ENCODE data around the gene MCM6. TPM values are rescaled to one million over a fixed set of nuclear protein-coding genes. Genes with fewer than 3 reads are reported as not detected.

The MCM6 gene
- total RNA-seq, 2 experiments from 2014 or later = 31.5 to 34.4 TPM

- peaks cover 91% of the 10 kb centered on the region for H3K36me3 Mint-ChIP-seq (ENCODE audit: low read depth)
- peaks cover 5% of the 10 kb centered on the region for H3K4me1 Mint-ChIP-seq (ENCODE audit: low read depth)
- no peak overlapping the region for H3K4me3 Mint-ChIP-seq
- ChIA-PET POLR2A (no interaction called here), CTCF (no interaction called here)
- H3K4me1 ChIP-seq (ENCODE audit: insufficient read depth, low read length) = no peaks in the 10 kb centered on the region
- H3K4me3 ChIP-seq (ENCODE audit: low read length) = no peak overlapping the region
- no peak for ATAC-seq (ENCODE audit: poor library complexity)
- H3K27ac Mint-ChIP-seq = no peak overlapping the region
- no peak for DNase-seq
- no peaks in the 10 kb centered on the region for H3K27me3 ChIP-seq (ENCODE audit: control insufficient read depth in 1 of 2, insufficient read depth in 2 of 2, low read length in 2 of 2)
- H3K27me3 Mint-ChIP-seq = no peaks in the 10 kb centered on the region
- no peaks in the 10 kb centered on the region for H3K9me3 ChIP-seq (ENCODE audit: control insufficient read depth in 1 of 2, insufficient read depth in 1 of 2, low read length in 2 of 2)
- no peak overlapping the region for H3K27ac ChIP-seq (ENCODE audit: low read depth in 1 of 2, low read length in 2 of 2)
- intact Hi-C loops (cut with DNase I, micrococcal nuclease) = no loop called here
- H3K9me3 Mint-ChIP-seq = no peaks in the 10 kb centered on the region
- TF ChIP-seq CTCF (IDR thresholded peaks at IDR 0.05) = no peak
- H3K36me3 ChIP-seq (ENCODE audit: insufficient read depth, low read length) = peaks cover 64% of the 10 kb centered on the region
These were observed 13.0 kb downstream of the MCM6 start for GRCh38 chr2:135863233-135863632.

GRCh38 chr2:135862718-135863117 lies 13.5 kb downstream of the MCM6 start:
- H3K27ac ChIP-seq (ENCODE audit: low read depth in 1 of 2, low read length in 2 of 2) = no peak overlapping the region
- Mint-ChIP-seq H3K36me3 (ENCODE audit: low read depth) (peaks cover 91% of the 10 kb centered on the region), H3K4me3 (no peak overlapping the region), H3K27me3 (no peaks in the 10 kb centered on the region), H3K27ac (no peak overlapping the region), H3K4me1 (ENCODE audit: low read depth) (peaks cover 5% of the 10 kb centered on the region), H3K9me3 (no peaks in the 10 kb centered on the region)
- H3K4me3 ChIP-seq (ENCODE audit: low read length) = no peak overlapping the region
- H3K9me3 ChIP-seq (ENCODE audit: control insufficient read depth in 1 of 2, insufficient read depth in 1 of 2, low read length in 2 of 2) = no peaks in the 10 kb centered on the region
- ATAC-seq (ENCODE audit: poor library complexity) = no peak
- TF ChIP-seq CTCF (IDR thresholded peaks at IDR 0.05) = no peak
- H3K27me3 ChIP-seq (ENCODE audit: control insufficient read depth in 1 of 2, insufficient read depth in 2 of 2, low read length in 2 of 2) = no peaks in the 10 kb centered on the region
- ChIA-PET CTCF (no interaction called here), POLR2A (no interaction called here)
- intact Hi-C loops (cut with DNase I, micrococcal nuclease) = no loop called here
- no peaks in the 10 kb centered on the region for H3K4me1 ChIP-seq (ENCODE audit: insufficient read depth, low read length)
- H3K36me3 ChIP-seq (ENCODE audit: insufficient read depth, low read length) = peaks cover 64% of the 10 kb centered on the region
- DNase-seq = no peak

- no peaks in the 10 kb centered on the region for H3K9me3 Mint-ChIP-seq
- no peak overlapping the region for H3K4me3 Mint-ChIP-seq
- TF ChIP-seq CTCF (IDR thresholded peaks at IDR 0.05) = no peak
- no peak overlapping the region for H3K27ac ChIP-seq (ENCODE audit: low read depth in 1 of 2, low read length in 2 of 2)
- no peaks in the 10 kb centered on the region for H3K27me3 Mint-ChIP-seq
- no peak for DNase-seq
- no peak overlapping the region for H3K4me3 ChIP-seq (ENCODE audit: low read length)
- no peak overlapping the region for H3K27ac Mint-ChIP-seq
- H3K9me3 ChIP-seq (ENCODE audit: control insufficient read depth in 1 of 2, insufficient read depth in 1 of 2, low read length in 2 of 2) = no peaks in the 10 kb centered on the region
- no peaks in the 10 kb centered on the region for H3K27me3 ChIP-seq (ENCODE audit: control insufficient read depth in 1 of 2, insufficient read depth in 2 of 2, low read length in 2 of 2)
- H3K36me3 Mint-ChIP-seq (ENCODE audit: low read depth) = peaks cover 79% of the 10 kb centered on the region
- no peaks in the 10 kb centered on the region for H3K4me1 Mint-ChIP-seq (ENCODE audit: low read depth)
- no peak for ATAC-seq (ENCODE audit: poor library complexity)
- H3K4me1 ChIP-seq (ENCODE audit: insufficient read depth, low read length) = no peaks in the 10 kb centered on the region
- ChIA-PET CTCF (interaction anchor here (0.9 kb wide), 1 partner anchor 12 kb away, joined by 3 read pairs; no protein-coding TSS in a partner anchor), POLR2A (interaction anchor here (1.2 kb wide), 1 partner anchor 112 kb away, joined by 3 read pairs; the partner anchor contains the start of gene UBXN4)
- intact Hi-C loops (cut with DNase I, micrococcal nuclease) = no loop called here
- peaks cover 70% of the 10 kb centered on the region for H3K36me3 ChIP-seq (ENCODE audit: insufficient read depth, low read length)
These were observed 22.8 kb downstream of the MCM6 start for GRCh38 chr2:135853401-135853800.
